ENCODE data around the gene ASB6.

Gene ASB6

DNA sequence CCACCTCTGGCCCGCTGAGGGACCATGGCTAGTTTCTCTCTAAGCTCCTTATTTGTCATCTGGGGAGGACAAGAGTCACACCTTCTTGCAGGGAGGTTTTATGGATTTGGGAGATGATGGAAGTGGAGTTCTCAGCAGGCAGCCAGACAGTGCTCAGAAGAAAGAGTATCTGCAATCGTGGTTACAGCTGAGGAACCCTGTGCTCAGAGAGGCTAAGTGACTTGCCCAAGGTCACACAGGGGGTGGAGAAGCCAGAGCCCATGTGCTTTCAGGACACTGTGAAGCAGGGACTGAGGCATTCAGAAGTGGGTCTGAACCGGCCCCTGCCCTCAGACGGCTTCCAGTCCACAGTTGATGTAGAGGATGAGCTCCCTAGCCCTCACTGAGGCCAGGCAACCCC lies 34.3 kb upstream of the ASB6 start:
- Histone ChIP-seq H3K27ac (ENCODE audit: low read depth, low read length) (no peak overlapping the region), H3K36me3 (ENCODE audit: low read length) (no peaks in the 10 kb centered on the region), H3F3A (ENCODE audit: insufficient read depth) (no peaks in the 10 kb centered on the region), H2AFZ (ENCODE audit: low read depth, low read length, severe bottlenecking) (no peak overlapping the region), H3K9me2 (replicated peaks; ENCODE audit: insufficient read depth, low read length) (no peaks in the 10 kb centered on the region), H3K4me3 (ENCODE audit: insufficient read depth, low read length, poor library complexity, severe bottlenecking) (no peak overlapping the region), H3K9me3 (ENCODE audit: insufficient read depth, low read length) (no peaks in the 10 kb centered on the region), H3K79me2 (ENCODE audit: insufficient read depth, low read length) (no peaks in the 10 kb centered on the region), H3K27me3 (ENCODE audit: low read length) (no peaks in the 10 kb centered on the region), H4K20me1 (ENCODE audit: low read depth, low read length) (no peaks in the 10 kb centered on the region), H3K9ac (ENCODE audit: low read length) (no peak overlapping the region), H3K4me2 (ENCODE audit: low read depth, low read length, poor library complexity, severe bottlenecking) (no peak overlapping the region)
- no peak for TF ChIP-seq EZH2phosphoT487 (conservative IDR thresholded peaks at IDR 0.05; ENCODE audit: low read length)
- TF ChIP-seq, protein P1, sequence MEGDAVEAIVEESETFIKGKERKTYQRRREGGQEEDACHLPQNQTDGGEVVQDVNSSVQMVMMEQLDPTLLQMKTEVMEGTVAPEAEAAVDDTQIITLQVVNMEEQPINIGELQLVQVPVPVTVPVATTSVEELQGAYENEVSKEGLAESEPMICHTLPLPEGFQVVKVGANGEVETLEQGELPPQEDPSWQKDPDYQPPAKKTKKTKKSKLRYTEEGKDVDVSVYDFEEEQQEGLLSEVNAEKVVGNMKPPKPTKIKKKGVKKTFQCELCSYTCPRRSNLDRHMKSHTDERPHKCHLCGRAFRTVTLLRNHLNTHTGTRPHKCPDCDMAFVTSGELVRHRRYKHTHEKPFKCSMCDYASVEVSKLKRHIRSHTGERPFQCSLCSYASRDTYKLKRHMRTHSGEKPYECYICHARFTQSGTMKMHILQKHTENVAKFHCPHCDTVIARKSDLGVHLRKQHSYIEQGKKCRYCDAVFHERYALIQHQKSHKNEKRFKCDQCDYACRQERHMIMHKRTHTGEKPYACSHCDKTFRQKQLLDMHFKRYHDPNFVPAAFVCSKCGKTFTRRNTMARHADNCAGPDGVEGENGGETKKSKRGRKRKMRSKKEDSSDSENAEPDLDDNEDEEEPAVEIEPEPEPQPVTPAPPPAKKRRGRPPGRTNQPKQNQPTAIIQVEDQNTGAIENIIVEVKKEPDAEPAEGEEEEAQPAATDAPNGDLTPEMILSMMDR (IDR thresholded peaks at IDR 0.05; ENCODE audit: insufficient read depth, low read length, poor library complexity, severe bottlenecking), result no peak

DNA sequence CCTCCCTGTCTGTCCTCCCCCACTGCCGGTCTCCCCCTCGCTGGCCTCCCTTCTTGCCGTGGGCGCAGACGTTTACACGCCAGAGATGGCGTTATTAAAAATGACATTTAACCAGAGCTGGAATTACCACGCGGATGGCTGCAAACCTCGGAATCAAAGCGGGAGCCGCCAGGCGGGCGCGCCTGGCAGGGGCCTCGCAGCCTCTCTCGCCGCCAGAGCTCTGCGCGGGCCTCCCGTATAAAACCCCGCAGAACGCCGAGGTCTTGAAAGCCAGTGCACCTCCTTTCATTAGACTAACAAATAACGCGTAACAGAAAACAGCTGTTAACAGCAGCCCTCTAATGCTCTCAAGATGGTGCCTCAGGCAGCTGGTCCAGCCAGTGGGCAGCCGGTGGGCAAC lies 33.7 kb upstream of the ASB6 start:
- Histone ChIP-seq H3K9ac (ENCODE audit: low read length) (no peak overlapping the region), H2AFZ (ENCODE audit: low read depth, low read length, severe bottlenecking) (no peak overlapping the region), H3K4me2 (ENCODE audit: low read depth, low read length, poor library complexity, severe bottlenecking) (no peak overlapping the region)

DNA sequence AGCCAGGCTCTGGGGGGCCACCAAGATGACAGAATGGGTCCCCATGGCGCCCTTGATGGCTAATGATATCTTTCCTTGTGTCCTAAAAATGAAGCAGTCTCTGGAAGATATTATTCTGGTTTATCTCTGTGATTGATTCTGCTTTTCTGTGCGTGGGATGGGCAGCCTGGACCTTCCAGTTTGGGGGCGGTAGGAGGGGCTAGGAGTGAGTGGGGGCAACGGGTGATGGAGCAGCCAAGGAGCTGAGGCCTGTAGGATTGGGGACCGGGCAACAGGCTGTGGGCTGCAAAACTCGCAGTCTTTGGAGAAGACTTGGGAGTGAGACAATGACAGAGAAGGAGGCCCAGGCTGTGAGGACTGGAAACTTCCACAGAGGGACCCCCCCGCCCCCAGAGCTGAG lies 32.3 kb upstream of the ASB6 start:
- no peak overlapping the region for H3K4me2 ChIP-seq (ENCODE audit: low read depth, low read length, poor library complexity, severe bottlenecking)
- no peak overlapping the region for H2AFZ ChIP-seq (ENCODE audit: low read depth, low read length, severe bottlenecking)
- no peaks in the 10 kb centered on the region for H3K79me2 ChIP-seq (ENCODE audit: insufficient read depth, low read length)
- H3K4me3 ChIP-seq (ENCODE audit: insufficient read depth, low read length, poor library complexity, severe bottlenecking), result no peak overlapping the region
- no peak overlapping the region for H3K27ac ChIP-seq (ENCODE audit: low read depth, low read length)
- no peaks in the 10 kb centered on the region for H3K36me3 ChIP-seq (ENCODE audit: low read length)
- no peak for TF ChIP-seq EZH2phosphoT487 (conservative IDR thresholded peaks at IDR 0.05; ENCODE audit: low read length)
- TF ChIP-seq, protein P1 (IDR thresholded peaks at IDR 0.05; ENCODE audit: insufficient read depth, low read length, poor library complexity, severe bottlenecking), result no peak
- no peaks in the 10 kb centered on the region for H3K9me3 ChIP-seq (ENCODE audit: insufficient read depth, low read length)
- H3K9me2 ChIP-seq (replicated peaks; ENCODE audit: insufficient read depth, low read length), result no peaks in the 10 kb centered on the region
- no peaks in the 10 kb centered on the region for H3K27me3 ChIP-seq (ENCODE audit: low read length)
- H3K9ac ChIP-seq (ENCODE audit: low read length), result no peak overlapping the region
- H3F3A ChIP-seq (ENCODE audit: insufficient read depth), result no peaks in the 10 kb centered on the region
- no peaks in the 10 kb centered on the region for H4K20me1 ChIP-seq (ENCODE audit: low read depth, low read length)

More for the DNA sequence above, 33.7 kb upstream of the ASB6 start:
- TF ChIP-seq, protein P1 (IDR thresholded peaks at IDR 0.05; ENCODE audit: insufficient read depth, low read length, poor library complexity, severe bottlenecking), result no peak
- no peak for TF ChIP-seq EZH2phosphoT487 (conservative IDR thresholded peaks at IDR 0.05; ENCODE audit: low read length)
- Histone ChIP-seq H3F3A (ENCODE audit: insufficient read depth) (no peaks in the 10 kb centered on the region), H3K27ac (ENCODE audit: low read depth, low read length) (no peak overlapping the region), H3K79me2 (ENCODE audit: insufficient read depth, low read length) (no peaks in the 10 kb centered on the region), H4K20me1 (ENCODE audit: low read depth, low read length) (no peaks in the 10 kb centered on the region), H3K36me3 (ENCODE audit: low read length) (no peaks in the 10 kb centered on the region), H3K27me3 (ENCODE audit: low read length) (no peaks in the 10 kb centered on the region), H3K4me3 (ENCODE audit: insufficient read depth, low read length, poor library complexity, severe bottlenecking) (no peak overlapping the region), H3K9me2 (replicated peaks; ENCODE audit: insufficient read depth, low read length) (no peaks in the 10 kb centered on the region), H3K9me3 (ENCODE audit: insufficient read depth, low read length) (no peaks in the 10 kb centered on the region)

All from SU-DHL-6 (cell line).